MM.1S (cell line): ENCODE data around the gene NEURL4.

ENCODE experiments used
- DNase-seq: peaks from one replicate; pipeline ENCODE4 v3.0.0-alpha.2; 2015
- H2AFZ ChIP-seq: fragments of 300-600 bp; sonication (generic); 2 replicates; pipeline ENCODE4 v1.6.0; 2016; ENCODE audit warnings: antibody characterized with exemption, low read length
- H3F3A ChIP-seq: fragments of 300-600 bp; sonication (generic); 2 replicates; pipeline ENCODE4 v1.6.1; 2016; ENCODE audit warnings: mild to moderate bottlenecking, antibody characterized with exemption, low read length, moderate library complexity, mixed read lengths; ENCODE audit not compliant: insufficient read depth
- H3K27ac ChIP-seq: fragments of 300-600 bp; sonication (generic); 2 replicates; pipeline ENCODE4 v1.5.1; 2016; ENCODE audit warnings: mild to moderate bottlenecking, low read length
- H3K27me3 ChIP-seq: fragments of 300-600 bp; sonication (generic); replicated peaks from 2 replicates; pipeline ENCODE4 v1.6.0; 2016; ENCODE audit warnings: low read length; ENCODE audit not compliant: insufficient read depth
- H3K36me3 ChIP-seq: fragments of 300-600 bp; sonication (generic); replicated peaks from 2 replicates; pipeline ENCODE4 v1.6.1; 2016; ENCODE audit warnings: mild to moderate bottlenecking, low read length, mixed read lengths; ENCODE audit not compliant: insufficient read depth
- H3K4me1 ChIP-seq: fragments of 300-600 bp; sonication (generic); 2 replicates; pipeline ENCODE4 v1.6.1; 2016; ENCODE audit warnings: low read length, mixed read lengths
- H3K4me2 ChIP-seq: fragments of 300-600 bp; sonication (generic); 2 replicates; pipeline ENCODE4 v1.6.0; 2016; ENCODE audit warnings: low read depth, low read length
- H3K4me3 ChIP-seq: fragments of 300-600 bp; sonication (generic); 2 replicates; pipeline ENCODE4 v1.5.1; 2016; ENCODE audit warnings: low read length, mixed read lengths
- H3K79me2 ChIP-seq: fragments of 300-600 bp; sonication (generic); 2 replicates; pipeline ENCODE4 v1.6.1; 2016; ENCODE audit warnings: mixed run types, low read length, mixed read lengths
- H3K9ac ChIP-seq: fragments of 300-600 bp; sonication (generic); 2 replicates; pipeline ENCODE4 v1.6.1; 2016; ENCODE audit warnings: low read length, mixed read lengths
- H3K9me2 ChIP-seq: fragments of 300-600 bp; sonication (generic); replicated peaks from 2 replicates; pipeline ENCODE4 v1.6.1; 2016; ENCODE audit warnings: mild to moderate bottlenecking, low read length, mixed read lengths; ENCODE audit not compliant: insufficient read depth
- H3K9me3 ChIP-seq: fragments of 300-600 bp; sonication (generic); replicated peaks from 2 replicates; pipeline ENCODE4 v1.6.1; 2016; ENCODE audit warnings: mild to moderate bottlenecking, low read length, mixed read lengths; ENCODE audit not compliant: insufficient read depth
- H4K20me1 ChIP-seq: fragments of 300-600 bp; sonication (generic); 2 replicates; pipeline ENCODE4 v1.6.1; 2016; ENCODE audit warnings: mild to moderate bottlenecking, low read length, moderate library complexity, mixed read lengths; ENCODE audit not compliant: insufficient read depth
- EZH2 ChIP-seq: fragments of 300-600 bp; sonication (generic); optimal IDR thresholded peaks from 2 replicates; pipeline ENCODE3; 2017; ENCODE audit warnings: low read depth, mild to moderate bottlenecking, antibody characterized with exemption, low read length, mixed read lengths
- EZH2phosphoT487 ChIP-seq: fragments of 300-600 bp; sonication (generic); IDR thresholded peaks from 2 replicates; pipeline ENCODE4 v1.6.1; 2018; ENCODE audit warnings: antibody characterized with exemption, low read length
- TF ChIP-seq, protein P1 (sequence below): fragments of 300-600 bp; sonication (generic); IDR thresholded peaks from 2 replicates; pipeline ENCODE4 v1.5.1; 2016; ENCODE audit warnings: antibody characterized with exemption, low read length, mixed read lengths

NEURL4 gene

DNA sequence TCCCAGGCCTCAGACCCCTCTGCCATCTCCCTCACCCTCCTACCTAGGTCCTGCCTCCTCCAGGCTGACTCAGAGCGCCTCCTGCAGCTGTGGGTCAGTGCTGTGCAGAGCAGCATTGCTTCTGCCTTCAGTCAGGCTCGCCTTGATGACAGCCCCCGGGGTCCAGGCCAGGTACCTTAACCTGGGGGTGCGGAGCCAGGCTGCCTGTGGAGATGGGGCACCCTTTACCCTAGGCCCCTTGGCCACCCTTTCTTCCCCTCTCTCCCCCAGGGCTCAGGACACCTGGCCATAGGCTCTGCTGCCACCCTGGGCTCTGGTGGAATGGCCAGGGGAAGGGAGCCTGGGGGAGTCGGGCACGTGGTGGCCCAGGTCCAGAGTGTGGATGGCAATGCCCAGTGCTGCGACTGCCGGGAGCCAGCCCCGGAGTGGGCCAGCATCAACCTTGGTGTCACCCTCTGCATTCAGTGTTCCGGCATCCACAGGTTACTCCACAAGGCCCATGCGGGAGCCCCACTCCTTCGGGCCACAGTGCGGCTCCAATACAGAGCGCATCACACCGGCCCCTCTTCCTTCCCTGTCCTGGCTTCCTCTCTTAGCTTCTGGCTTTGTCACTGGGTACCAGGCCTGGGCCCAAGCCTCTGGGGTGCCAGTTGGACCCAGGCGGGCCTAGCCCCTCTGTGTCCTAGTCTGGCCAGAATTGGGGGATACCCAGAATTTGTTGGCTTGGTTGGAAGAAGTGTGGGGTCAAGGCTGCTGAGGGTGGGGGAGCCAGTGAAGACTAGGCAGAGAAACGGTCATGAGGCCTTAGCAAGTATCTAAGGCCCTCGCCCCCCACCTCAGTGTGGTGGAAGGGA lies 17.9 kb upstream of the NEURL4 start:
- no peak for TF ChIP-seq EZH2
- TF ChIP-seq EZH2phosphoT487: no peak
- TF ChIP-seq, protein P1, sequence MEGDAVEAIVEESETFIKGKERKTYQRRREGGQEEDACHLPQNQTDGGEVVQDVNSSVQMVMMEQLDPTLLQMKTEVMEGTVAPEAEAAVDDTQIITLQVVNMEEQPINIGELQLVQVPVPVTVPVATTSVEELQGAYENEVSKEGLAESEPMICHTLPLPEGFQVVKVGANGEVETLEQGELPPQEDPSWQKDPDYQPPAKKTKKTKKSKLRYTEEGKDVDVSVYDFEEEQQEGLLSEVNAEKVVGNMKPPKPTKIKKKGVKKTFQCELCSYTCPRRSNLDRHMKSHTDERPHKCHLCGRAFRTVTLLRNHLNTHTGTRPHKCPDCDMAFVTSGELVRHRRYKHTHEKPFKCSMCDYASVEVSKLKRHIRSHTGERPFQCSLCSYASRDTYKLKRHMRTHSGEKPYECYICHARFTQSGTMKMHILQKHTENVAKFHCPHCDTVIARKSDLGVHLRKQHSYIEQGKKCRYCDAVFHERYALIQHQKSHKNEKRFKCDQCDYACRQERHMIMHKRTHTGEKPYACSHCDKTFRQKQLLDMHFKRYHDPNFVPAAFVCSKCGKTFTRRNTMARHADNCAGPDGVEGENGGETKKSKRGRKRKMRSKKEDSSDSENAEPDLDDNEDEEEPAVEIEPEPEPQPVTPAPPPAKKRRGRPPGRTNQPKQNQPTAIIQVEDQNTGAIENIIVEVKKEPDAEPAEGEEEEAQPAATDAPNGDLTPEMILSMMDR: no peak
- no peak overlapping the region for H3K4me2 ChIP-seq
- no peak overlapping the region for H3K27ac ChIP-seq
- H2AFZ ChIP-seq: no peak overlapping the region
- DNase-seq: no peak
- H3K27me3 ChIP-seq: no peaks in the 10 kb centered on the region
- no peak overlapping the region for H3K4me3 ChIP-seq
- H3K79me2 ChIP-seq: no peaks in the 10 kb centered on the region
- H3K9ac ChIP-seq: no peak overlapping the region
- 0 out of 2 replicates have a peak, but pooled peaks cover 6% of the 10 kb centered on the region for H3F3A ChIP-seq
- H3K36me3 ChIP-seq: no peaks in the 10 kb centered on the region
- H3K9me3 ChIP-seq: no peaks in the 10 kb centered on the region
- H3K4me1 ChIP-seq: peaks cover 5% of the 10 kb centered on the region; the same call in 1 of the 2 replicates
- H4K20me1 ChIP-seq: no peaks in the 10 kb centered on the region
- no peaks in the 10 kb centered on the region for H3K9me2 ChIP-seq

DNA sequence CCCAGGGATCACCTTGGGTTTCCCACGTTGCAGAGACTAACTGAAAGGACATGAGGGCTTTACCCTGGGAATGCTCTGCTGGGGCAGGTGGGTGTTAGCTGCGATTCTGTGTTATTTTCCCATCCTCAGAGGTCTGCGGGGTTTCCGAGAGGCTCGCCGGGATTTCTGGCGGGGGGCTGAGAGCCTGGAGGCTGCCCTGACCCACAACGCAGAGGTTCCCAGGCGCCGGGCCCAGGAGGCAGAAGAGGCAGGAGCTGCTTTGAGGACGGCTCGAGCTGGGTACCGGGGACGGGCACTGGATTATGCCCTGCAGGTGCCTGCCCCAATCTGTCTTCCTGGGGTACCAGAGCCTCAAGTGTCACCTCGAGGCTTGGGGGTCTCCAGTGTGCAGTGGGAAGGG lies 14.1 kb upstream of the NEURL4 start:
- Histone ChIP-seq H3K79me2 (0 out of 2 replicates have a peak, but pooled peaks cover 6% of the 10 kb centered on the region), H3K36me3 (no peaks in the 10 kb centered on the region), H3K9me2 (no peaks in the 10 kb centered on the region), H2AFZ (no peak overlapping the region), H4K20me1 (no peaks in the 10 kb centered on the region), H3K9me3 (no peaks in the 10 kb centered on the region), H3K4me3 (no peak overlapping the region), H3K27ac (no peak overlapping the region), H3K27me3 (no peaks in the 10 kb centered on the region), H3K4me2 (no peak overlapping the region), H3K9ac (no peak overlapping the region), H3F3A (no peaks in the 10 kb centered on the region), H3K4me1 (no peaks in the 10 kb centered on the region)
- TF ChIP-seq EZH2 (no peak), EZH2phosphoT487 (no peak)
- TF ChIP-seq, protein P1: no peak
- no peak for DNase-seq

DNA sequence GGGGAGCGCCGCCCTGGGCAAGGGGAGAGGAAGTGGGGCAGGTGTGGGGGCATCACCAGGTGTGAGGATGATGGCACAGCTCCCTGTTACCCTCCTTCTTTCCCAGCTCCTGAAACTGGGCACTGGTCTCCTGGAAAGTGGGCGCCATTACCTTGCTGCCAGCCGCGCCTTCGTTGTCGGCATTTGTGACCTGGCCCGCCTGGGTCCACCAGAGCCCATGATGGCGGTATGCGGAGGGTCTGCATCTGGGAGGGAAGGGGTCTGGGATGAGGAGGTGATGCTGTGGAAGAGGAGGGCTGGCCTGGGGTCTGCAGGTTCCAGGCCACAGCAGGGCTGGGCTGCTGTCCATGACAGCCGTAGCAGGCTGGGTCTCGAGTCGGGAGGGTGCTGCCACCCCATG lies 12.7 kb upstream of the NEURL4 start:
- H3K4me2 ChIP-seq: no peak overlapping the region
- TF ChIP-seq EZH2phosphoT487 (no peak), EZH2 (no peak)
- TF ChIP-seq, protein P1: no peak
- H3K4me1 ChIP-seq: no peaks in the 10 kb centered on the region
- H3K4me3 ChIP-seq: no peak overlapping the region
- H4K20me1 ChIP-seq: no peaks in the 10 kb centered on the region
- 0 out of 2 replicates have a peak, but pooled peaks cover 3% of the 10 kb centered on the region for H3F3A ChIP-seq
- H3K9me2 ChIP-seq: no peaks in the 10 kb centered on the region
- H3K9ac ChIP-seq: no peak overlapping the region
- no peaks in the 10 kb centered on the region for H3K27me3 ChIP-seq
- no peak overlapping the region for H2AFZ ChIP-seq
- no peaks in the 10 kb centered on the region for H3K9me3 ChIP-seq
- DNase-seq: no peak
- H3K79me2 ChIP-seq: peaks cover 18% of the 10 kb centered on the region
- no peak overlapping the region for H3K27ac ChIP-seq
- H3K36me3 ChIP-seq: no peaks in the 10 kb centered on the region
